Skeletal muscle satellite cell (primary cell): ENCODE data around the gene BEAN1.

Experiments
- H3K27me3 ChIP-seq: 2 replicates; pipeline ENCODE4 v1.7.0; 2013; ENCODE audit warnings: low read length; ENCODE audit not compliant: control insufficient read depth, insufficient read depth
- H3K36me3 ChIP-seq: 2 replicates; pipeline ENCODE4 v1.7.0; 2013; ENCODE audit warnings: mild to moderate bottlenecking, control low read depth, low read length; ENCODE audit not compliant: insufficient read depth
- H3K4me1 ChIP-seq: 2 replicates; pipeline ENCODE4 v1.7.0; 2013; ENCODE audit warnings: low read length; ENCODE audit not compliant: control insufficient read depth, insufficient read depth
- H3K4me2 ChIP-seq: 2 replicates; pipeline ENCODE4 v1.7.0; 2013; ENCODE audit warnings: mild to moderate bottlenecking, low read length
- H3K4me3 ChIP-seq: 2 replicates; pipeline ENCODE4 v1.7.0; 2013; ENCODE audit warnings: low read length
- H3K9ac ChIP-seq: 2 replicates; pipeline ENCODE4 v1.7.0; 2013; ENCODE audit warnings: mild to moderate bottlenecking, low read depth, low read length, moderate library complexity
- H3K9me3 ChIP-seq: replicated peaks from 2 replicates; pipeline ENCODE4 v1.7.0; 2013; ENCODE audit warnings: mild to moderate bottlenecking, control low read depth, low read length

Gene BEAN1

DNA sequence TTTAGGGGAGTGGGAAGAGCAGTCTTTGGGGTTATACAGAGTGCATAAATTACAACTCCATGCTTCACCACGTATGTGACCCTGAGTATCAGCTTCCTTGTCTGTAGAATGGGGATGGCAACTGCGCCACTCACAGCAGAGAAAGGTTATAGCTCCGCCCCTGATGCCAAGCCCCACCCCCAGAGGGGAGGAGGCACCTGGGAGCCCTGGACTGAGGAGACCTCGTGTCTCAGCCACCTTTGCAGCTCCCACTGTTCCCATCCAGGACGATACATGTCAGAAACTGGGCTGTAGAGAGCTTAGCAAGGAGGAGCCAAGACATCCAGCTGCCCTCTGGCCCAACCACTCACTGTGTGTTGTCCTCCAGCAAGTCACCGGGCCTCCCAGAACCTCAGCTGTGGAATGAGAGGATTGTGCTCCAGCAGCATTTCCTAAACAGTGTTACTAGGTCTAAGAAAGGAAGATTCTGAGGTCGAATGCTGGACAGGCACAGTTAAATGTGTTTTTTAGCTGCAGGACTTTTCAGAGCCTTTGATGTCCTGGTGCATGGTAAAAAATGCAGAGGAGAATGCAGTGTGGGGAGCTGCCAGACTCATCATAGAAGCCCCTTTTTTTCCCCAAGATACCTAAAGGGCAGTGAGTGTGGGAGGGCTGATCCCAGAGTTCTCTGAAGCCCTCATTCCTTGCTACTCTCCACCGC is 49.4 kb downstream of the BEAN1 start:
- Histone ChIP-seq H3K27me3 (peaks cover 8% of the 10 kb centered on the region), H3K9ac (no peak overlapping the region), H3K4me3 (no peak overlapping the region), H3K36me3 (no peaks in the 10 kb centered on the region), H3K4me2 (no peak overlapping the region), H3K4me1 (peaks cover 5% of the 10 kb centered on the region), H3K9me3 (no peaks in the 10 kb centered on the region)

DNA sequence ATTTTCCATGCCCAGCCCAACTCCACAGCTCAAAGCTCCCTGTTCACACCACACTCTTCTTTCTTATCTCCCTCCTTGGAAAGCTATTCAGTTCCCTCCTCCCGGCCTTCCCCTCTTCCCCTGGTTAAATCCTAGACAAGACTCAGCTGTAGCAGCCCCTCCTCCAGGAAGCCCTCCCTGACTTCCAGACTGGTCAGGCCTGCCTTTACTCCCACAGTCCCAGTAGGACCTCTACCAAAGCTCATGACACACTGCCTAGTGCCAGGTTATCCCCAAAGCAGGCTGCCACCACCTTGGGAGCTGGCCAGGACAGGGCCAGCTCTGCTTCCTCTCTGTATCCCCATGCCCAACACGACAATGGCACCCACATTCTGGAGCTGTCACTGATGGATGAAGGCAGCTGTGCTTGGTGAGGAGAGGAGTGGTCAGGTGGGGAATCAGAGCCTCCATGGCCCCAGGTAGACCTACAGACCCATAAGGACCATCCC is 50.0 kb downstream of the BEAN1 start:
- peaks cover 11% of the 10 kb centered on the region for H3K27me3 ChIP-seq

DNA sequence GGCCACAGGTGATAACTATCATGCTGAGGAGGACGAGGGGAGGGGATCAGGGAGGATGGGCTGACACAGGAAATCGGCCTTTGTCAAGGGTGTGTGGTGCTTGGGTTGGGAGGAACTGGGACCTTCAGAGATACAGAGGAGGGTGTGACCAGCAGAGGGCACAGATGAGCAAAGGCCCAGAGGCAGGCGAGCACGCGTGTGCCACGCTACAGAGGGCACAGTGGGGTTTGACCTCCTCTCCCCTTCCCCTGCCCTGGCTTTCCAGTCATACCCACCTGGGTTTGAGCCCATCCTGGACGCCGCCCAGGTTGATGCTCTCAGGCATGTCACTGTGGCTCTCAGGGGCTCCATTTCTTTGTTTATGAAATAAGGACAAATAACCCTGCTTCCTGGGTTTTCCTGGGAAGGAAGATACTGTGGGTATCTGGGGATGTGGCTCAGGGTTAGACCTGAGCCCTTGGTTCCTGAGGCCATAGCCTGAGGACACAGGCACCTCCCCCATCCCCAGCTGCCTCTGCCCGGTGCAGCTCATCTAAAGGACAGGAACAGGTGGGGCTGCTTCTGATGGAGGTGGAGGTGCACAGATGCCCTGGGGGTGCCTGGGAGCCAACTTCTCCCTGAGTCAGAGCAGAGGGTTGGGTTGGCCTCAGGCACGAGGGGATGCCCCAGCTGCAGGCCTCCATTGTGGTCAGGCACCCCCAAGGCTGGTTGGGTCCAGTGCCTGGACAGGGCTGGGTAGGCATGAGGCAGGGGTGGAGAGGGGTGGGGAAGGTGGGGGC is 51.8 kb downstream of the BEAN1 start:
- Histone ChIP-seq H3K4me1 (peaks cover 5% of the 10 kb centered on the region), H3K27me3 (peaks cover 11% of the 10 kb centered on the region), H3K9me3 (no peaks in the 10 kb centered on the region), H3K36me3 (no peaks in the 10 kb centered on the region), H3K4me2 (no peak overlapping the region), H3K4me3 (no peak overlapping the region), H3K9ac (no peak overlapping the region)

More for the DNA sequence above, 50.0 kb downstream of the BEAN1 start:
- Histone ChIP-seq H3K4me2 (no peak overlapping the region), H3K9me3 (no peaks in the 10 kb centered on the region), H3K4me1 (peaks cover 5% of the 10 kb centered on the region), H3K4me3 (no peak overlapping the region), H3K36me3 (no peaks in the 10 kb centered on the region), H3K9ac (no peak overlapping the region)

DNA sequence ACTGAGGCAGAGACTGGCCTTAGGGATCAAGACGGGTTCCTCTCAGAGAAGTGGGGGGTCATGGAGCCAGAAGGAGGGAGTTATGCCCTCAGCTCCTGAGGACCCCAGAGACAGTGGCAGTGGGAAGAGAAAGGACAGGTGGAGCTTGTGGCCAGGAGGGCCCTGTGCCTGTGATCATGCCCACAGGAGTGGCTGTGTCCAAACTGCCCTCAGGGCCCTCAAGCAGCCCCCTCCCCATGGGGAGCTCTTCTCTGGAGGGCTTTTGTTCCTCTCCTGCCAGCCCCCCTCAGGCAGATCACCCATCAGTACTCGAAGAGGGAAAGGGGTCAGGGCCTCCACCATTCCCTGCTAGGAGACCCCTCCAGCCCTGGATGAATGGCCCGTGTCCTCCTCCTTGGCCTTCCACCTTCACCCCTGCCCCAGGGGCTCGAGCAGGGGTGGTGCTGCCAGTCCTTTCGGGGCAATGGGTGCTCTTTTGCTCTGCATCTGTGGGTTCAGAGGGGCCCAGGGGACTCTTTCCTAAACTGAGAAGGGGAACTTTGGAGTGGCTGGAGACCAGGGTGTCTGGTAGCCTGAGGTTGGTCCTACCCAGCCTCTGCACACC is 52.7 kb downstream of the BEAN1 start:
- Histone ChIP-seq H3K4me3 (no peak overlapping the region), H3K9me3 (no peaks in the 10 kb centered on the region), H3K4me2 (no peak overlapping the region), H3K4me1 (peaks cover 5% of the 10 kb centered on the region), H3K36me3 (no peaks in the 10 kb centered on the region), H3K27me3 (peaks cover 10% of the 10 kb centered on the region), H3K9ac (no peak overlapping the region)

DNA sequence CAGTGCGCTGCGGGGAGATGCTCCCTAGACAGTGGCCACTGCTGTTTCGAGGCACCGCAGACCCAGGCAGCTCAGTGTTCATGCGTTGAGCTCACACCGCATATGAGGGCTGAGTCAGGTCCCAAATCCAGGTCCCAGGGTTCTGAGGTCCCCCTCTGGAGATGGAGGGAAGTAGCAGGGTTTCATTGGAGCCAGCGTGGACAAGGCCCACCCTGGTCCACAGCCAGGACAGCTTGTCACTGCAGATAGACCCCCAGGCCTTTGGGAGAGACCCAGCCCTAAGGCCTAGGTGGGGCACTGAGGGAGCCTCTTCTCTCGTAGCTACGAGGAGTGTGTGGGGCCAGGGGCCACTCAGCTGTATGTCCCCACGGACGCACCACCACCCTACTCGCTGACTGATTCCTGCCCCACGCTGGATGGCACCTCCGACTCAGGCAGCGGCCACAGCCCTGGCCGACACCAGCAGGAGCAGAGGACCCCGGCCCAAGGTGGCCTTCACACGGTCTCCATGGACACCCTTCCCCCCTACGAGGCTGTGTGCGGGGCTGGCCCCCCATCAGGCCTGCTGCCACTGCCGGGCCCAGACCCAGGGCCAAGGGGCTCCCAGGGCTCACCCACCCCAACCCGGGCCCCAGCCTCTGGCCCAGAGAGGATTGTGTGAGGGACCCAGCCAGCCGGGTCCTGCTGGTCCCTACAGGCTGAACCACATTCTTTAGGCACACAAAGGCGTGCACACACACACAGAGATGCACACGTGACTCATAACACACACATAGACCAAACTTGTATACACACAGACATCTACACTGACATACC is 53.4 kb downstream of the BEAN1 start:
- no peaks in the 10 kb centered on the region for H3K9me3 ChIP-seq
- H3K4me2 ChIP-seq = no peak overlapping the region
- H3K9ac ChIP-seq = no peak overlapping the region
- peaks cover 5% of the 10 kb centered on the region for H3K4me1 ChIP-seq
- no peak overlapping the region for H3K4me3 ChIP-seq
- H3K36me3 ChIP-seq = no peaks in the 10 kb centered on the region
- peaks cover 4% of the 10 kb centered on the region for H3K27me3 ChIP-seq

DNA sequence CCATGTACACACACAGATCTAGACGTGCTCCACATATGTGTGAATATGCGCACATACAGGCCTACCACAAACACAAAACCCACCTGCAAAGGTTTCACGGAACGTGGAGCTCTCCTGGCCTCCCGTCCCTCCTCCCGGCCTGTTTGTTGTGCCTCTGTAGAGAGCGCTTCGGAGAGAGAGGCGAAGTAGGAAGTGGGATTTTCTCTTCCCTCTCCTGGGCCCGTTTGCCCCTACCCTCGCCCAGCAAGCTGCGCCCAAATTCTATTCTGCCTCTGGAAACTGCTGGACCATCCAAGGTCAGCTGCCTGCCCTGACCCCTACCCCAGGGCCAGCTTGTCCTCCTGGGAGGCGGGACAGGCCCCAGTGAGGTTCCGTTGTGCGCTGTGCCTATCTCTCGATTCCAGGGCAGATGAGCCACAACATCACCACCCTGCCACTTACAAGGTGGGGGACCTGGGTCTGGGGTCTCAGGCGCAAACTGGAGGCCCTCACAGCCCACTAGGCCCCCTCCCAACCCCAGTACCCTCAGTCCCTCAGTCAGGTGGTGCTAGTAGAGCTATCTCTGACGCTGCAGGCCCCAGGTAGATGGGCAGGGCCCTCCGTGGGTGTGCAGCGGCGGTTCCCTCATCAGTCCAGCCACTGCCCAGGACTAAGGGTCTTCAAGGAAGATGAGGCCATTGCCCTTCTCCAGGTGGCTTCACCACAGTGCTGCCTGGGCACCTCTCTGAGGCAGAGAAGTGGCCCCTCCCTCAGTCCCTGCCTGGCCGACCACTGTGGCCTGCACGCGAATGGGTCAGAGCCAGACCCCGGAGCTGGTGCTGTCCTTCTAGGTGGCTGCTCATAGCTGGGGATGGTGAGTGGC is 54.2 kb downstream of the BEAN1 start:
- no peak overlapping the region for H3K9ac ChIP-seq
- no peaks in the 10 kb centered on the region for H3K9me3 ChIP-seq
- H3K4me1 ChIP-seq = peaks cover 5% of the 10 kb centered on the region

DNA sequence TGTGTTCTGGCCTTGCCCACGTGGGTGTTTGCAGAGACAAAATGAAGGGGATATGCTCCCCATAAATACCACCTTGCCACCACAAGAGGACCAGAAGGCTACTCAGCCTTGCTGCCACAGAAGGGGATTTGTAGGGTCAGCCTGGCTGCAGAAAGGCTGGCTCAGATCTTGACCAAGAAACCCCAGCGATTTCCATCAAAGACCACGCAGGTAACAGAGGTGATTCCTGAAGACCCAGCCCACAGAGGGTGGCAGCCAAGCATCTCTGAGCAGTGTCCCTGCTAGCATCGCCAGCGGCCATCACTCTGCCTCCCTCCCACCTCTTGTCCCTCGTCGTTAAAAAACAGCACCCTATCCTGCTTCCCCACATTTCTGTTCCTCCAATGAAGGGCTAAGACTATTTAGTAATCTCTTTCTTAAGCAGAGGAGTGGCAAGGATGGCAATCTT is 54.9 kb downstream of the BEAN1 start:
- H3K9me3 ChIP-seq = no peaks in the 10 kb centered on the region
- no peak overlapping the region for H3K4me3 ChIP-seq
- H3K27me3 ChIP-seq = peaks cover 4% of the 10 kb centered on the region
- no peak overlapping the region for H3K9ac ChIP-seq
- no peaks in the 10 kb centered on the region for H3K36me3 ChIP-seq
- H3K4me2 ChIP-seq = no peak overlapping the region
- peaks cover 11% of the 10 kb centered on the region for H3K4me1 ChIP-seq

More for the DNA sequence above, 54.2 kb downstream of the BEAN1 start:
- H3K36me3 ChIP-seq = no peaks in the 10 kb centered on the region
- H3K27me3 ChIP-seq = peaks cover 4% of the 10 kb centered on the region
- H3K4me3 ChIP-seq = no peak overlapping the region
- H3K4me2 ChIP-seq = no peak overlapping the region

DNA sequence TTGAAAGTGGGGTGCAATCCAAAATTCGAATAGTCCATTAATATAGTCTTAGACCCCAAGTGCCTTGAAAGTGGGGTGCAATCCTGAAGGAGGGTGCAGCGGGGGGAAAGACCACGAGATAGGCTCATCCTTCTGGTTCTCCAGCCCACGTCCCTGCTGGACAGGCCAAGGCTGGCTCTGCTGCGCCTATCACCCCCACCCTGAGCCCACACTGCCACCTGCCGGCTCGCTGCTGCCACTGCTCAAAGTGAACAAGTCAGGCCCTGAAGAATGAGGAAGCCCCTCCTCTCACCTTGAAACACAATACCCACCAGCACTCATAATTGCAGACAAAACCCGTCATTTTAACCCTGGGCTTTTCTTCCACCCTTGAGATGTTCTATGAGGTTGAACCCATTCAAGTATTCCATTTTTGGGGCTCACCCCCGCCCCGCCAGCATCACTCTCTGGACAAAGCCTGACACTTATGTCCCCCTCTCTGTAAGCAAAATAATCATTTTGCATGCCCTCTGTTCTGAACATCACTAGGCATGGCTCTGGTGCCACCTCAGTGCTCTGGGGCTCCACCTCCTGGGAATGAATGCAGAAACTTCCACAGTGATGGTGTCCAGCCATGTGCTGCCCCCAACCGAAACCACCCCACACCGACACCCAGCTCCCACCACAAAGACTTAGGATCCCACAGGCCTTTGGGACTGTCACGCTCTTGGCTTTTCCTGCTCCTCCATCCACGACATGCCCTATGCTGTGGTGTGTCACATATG is 56.8 kb downstream of the BEAN1 start:
- Histone ChIP-seq H3K9ac (no peak overlapping the region), H3K36me3 (no peaks in the 10 kb centered on the region), H3K27me3 (peaks cover 4% of the 10 kb centered on the region), H3K4me3 (no peak overlapping the region), H3K9me3 (no peaks in the 10 kb centered on the region), H3K4me2 (no peak overlapping the region), H3K4me1 (peaks cover 14% of the 10 kb centered on the region)

DNA sequence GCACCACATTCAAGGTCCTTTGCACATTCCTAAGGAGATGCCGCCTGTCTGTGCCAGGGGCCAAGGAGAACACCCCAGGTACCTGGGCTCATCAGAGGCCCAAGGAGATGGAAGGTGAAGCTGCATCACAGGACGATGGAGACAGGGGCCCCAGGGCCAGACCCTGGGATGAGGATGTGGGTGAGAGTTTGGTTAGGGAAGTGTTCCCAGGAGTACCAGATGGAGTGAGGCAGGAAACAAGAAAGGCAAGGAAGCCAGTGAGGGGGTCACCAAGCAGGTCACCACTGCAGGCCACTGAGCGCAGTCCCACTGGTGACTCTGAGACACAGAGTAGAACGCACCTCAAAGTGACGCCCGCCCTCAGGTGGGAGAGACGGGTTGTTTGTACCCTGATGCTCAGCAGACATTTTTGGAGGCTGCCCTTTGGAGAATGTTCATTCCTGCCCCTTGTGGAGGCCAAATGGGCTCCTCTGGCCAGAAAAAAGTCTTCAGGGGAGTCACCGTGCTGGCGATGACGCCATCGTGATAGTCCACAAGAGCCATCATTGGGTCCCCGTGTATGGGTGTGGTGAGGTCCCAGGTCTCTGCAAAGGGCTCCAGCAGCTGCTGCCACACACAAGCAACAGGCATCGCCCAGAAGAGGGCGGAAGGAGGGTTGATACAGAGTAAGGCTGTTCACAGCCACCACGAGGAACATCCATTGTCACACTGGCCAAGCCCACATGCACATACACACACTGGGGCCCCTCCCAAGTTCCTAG is 57.5 kb downstream of the BEAN1 start:
- Histone ChIP-seq H3K4me2 (no peak overlapping the region), H3K36me3 (no peaks in the 10 kb centered on the region), H3K27me3 (peaks cover 4% of the 10 kb centered on the region), H3K9me3 (no peaks in the 10 kb centered on the region), H3K4me3 (no peak overlapping the region), H3K9ac (no peak overlapping the region), H3K4me1 (peaks cover 10% of the 10 kb centered on the region)
